H1 (cell line): ENCODE results near the gene RAI2. TPM values are rescaled to one million over a fixed set of nuclear protein-coding genes. Genes with fewer than 3 reads are reported as not detected.

Source experiments
- ASH2L ChIP-seq: fragments of 200-600, 300-600 bp; sonication (generic); IDR thresholded peaks from one replicate; pipeline ENCODE4 v1.7.1; 2017; ENCODE audit warnings: low read length
- MAX ChIP-seq: IDR thresholded peaks from 2 replicates; pipeline ENCODE4 v1.6.1; 2012; ENCODE audit warnings: inconsistent platforms
- POU5F1 ChIP-seq: IDR thresholded peaks from 2 replicates; pipeline ENCODE4 v1.6.1; 2011; ENCODE audit warnings: low read depth, mild to moderate bottlenecking, low read length, moderate library complexity
- polyA plus RNA-seq, 7 experiments: library from polyadenylated mRNA; depleted of rRNA in 3 of 7; stranded (reverse) in 5 of 7; unstranded in 2 of 7; fragments of >200 nt in 5 of 7; fragments of 200-250 nt in 2 of 7; gene quantifications; 1 replicate in 5 of 7; 2 replicates in 1 of 7; 4 replicates in 1 of 7; pipeline versions ENCODE4 v1.2.1 to v1.2.3, GENCODE V29; 2011 to 2013; ENCODE audit warnings: missing spikeins in 2 of 7, mixed read lengths in 2 of 7
- total RNA-seq: library from RNA; stranded (reverse); fragmentation: NEBNext Ultra II Directional; extraction: Animal tissue kit (Norgen Biotek cat#: 25700); gene quantifications from 2 replicates; pipeline ENCODE4 v1.2.1, GENCODE V29; 2021

Gene RAI2
- total and polyA plus RNA-seq, 2 of the 8 experiments (the other 6 are each of a cell fraction or from before 2014, with no cell fraction given), result 0.60 to 2.0 TPM

DNA sequence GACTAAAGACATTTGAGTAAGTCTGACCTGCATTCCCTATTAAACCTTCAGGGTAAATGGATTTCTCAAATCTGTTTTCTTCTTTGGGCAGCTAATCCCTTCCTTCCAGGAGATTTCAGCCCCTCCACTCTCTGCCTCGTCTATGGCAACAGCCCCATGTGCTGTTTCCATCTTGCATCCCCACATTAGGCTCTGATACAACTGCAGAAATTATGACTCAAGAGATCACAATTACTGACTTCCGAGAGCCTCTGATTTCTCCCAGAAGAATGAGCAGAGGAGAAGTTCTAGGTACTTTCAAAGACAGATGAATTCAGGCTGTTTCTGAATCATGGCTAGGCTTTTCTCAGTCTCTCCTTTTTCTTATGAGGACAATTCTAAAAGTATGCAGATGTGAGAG, 38.7 kb downstream of the RAI2 start (continued):
- no peak for TF ChIP-seq MAX
- no peak for TF ChIP-seq ASH2L
- no peak for TF ChIP-seq POU5F1
